ENCODE results near the gene STC2.

DNA sequence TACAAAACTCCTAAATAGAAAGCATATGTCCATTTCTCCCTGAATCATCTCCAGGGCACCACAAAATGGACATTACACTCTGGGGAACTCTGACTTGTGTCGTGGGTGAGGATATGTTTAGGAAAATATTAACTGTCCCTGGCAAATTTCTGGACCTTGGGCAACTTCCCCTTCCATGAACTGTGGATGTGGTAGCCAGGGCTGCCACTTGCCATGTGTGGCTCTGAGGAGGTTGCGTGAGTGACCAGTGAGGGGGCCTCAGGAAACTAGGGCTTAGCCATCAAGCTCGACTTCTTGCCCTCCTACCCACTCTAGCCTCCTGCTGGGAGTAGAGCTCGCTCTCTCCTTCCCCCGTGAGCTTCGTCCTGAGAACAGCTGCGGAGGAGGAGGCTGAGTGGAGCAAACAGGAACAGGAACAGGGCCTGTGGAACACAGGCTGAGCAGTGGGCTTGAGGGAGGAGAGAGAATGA lies 13.8 kb upstream of the STC2 start:
- TF ChIP-seq, protein P1, sequence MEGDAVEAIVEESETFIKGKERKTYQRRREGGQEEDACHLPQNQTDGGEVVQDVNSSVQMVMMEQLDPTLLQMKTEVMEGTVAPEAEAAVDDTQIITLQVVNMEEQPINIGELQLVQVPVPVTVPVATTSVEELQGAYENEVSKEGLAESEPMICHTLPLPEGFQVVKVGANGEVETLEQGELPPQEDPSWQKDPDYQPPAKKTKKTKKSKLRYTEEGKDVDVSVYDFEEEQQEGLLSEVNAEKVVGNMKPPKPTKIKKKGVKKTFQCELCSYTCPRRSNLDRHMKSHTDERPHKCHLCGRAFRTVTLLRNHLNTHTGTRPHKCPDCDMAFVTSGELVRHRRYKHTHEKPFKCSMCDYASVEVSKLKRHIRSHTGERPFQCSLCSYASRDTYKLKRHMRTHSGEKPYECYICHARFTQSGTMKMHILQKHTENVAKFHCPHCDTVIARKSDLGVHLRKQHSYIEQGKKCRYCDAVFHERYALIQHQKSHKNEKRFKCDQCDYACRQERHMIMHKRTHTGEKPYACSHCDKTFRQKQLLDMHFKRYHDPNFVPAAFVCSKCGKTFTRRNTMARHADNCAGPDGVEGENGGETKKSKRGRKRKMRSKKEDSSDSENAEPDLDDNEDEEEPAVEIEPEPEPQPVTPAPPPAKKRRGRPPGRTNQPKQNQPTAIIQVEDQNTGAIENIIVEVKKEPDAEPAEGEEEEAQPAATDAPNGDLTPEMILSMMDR (IDR thresholded peaks at IDR 0.05): no peak
- no peak for TF ChIP-seq EP300 (IDR thresholded peaks at IDR 0.05)

All from sigmoid colon (tissue), 4 donors.